ENCODE results near the gene TMEM269.

TMEM269 gene

GRCh38 chr1:42753070-42753469 lies 31.7 kb upstream of the TMEM269 start:
- no peak overlapping the region for H3K27ac ChIP-seq (ENCODE audit: extremely low read depth, low read depth, low read length)
- no peaks in the 10 kb centered on the region for H3K9me3 ChIP-seq (ENCODE audit: control insufficient read depth, insufficient read depth, low read depth, low read length)
- no peak overlapping the region for H3K4me3 ChIP-seq (ENCODE audit: low read depth, low read length)
- TF ChIP-seq ZNF610 (tag by site-specific recombination; IDR thresholded peaks at IDR 0.05; ENCODE audit: borderline replicate concordance), result no peak
- TF ChIP-seq ZNF362 (tag by site-specific recombination; IDR thresholded peaks at IDR 0.05), result no peak
- TF ChIP-seq ZNF600 (tag by site-specific recombination; IDR thresholded peaks at IDR 0.05), result no peak
- TF ChIP-seq ZBTB49 (tag by site-specific recombination; IDR thresholded peaks at IDR 0.05; ENCODE audit: low read depth), result no peak
- TF ChIP-seq ZNF366 (tag by site-specific recombination; conservative IDR thresholded peaks at IDR 0.05), result no peak
- no peak for TF ChIP-seq KLF16 (tag by site-specific recombination; IDR thresholded peaks at IDR 0.05)
- TF ChIP-seq ATF2 (tag by site-specific recombination; IDR thresholded peaks at IDR 0.05; ENCODE audit: low read depth), result no peak
- no peak for TF ChIP-seq HIC1 (tag by site-specific recombination; IDR thresholded peaks at IDR 0.05)
- TF ChIP-seq SP3 (tag by site-specific recombination; IDR thresholded peaks at IDR 0.05), result no peak
- TF ChIP-seq ZNF473 (tag by site-specific recombination; IDR thresholded peaks at IDR 0.05), result no peak
- TF ChIP-seq KLF1 (tag by site-specific recombination; IDR thresholded peaks at IDR 0.05), result no peak
- no peak for TF ChIP-seq ZNF398 (tag by site-specific recombination; IDR thresholded peaks at IDR 0.05)
- TF ChIP-seq ZNF501 (tag by site-specific recombination; IDR thresholded peaks at IDR 0.05), result no peak
- TF ChIP-seq ZIC2 (tag by site-specific recombination; IDR thresholded peaks at IDR 0.05), result no peak
- TF ChIP-seq ZNF660 (tag by site-specific recombination; IDR thresholded peaks at IDR 0.05), result no peak
- TF ChIP-seq ZNF311 (tag by site-specific recombination; IDR thresholded peaks at IDR 0.05; ENCODE audit: borderline replicate concordance), result no peak
- H3K4me1 ChIP-seq (ENCODE audit: control insufficient read depth, insufficient read depth, low read length), result no peaks in the 10 kb centered on the region
- ChIA-PET POLR2A (interaction anchor here (0.5 to 1.7 kb wide), 2 partner anchors 14 to 1320 kb away, joined by 3 to 9 read pairs; partner anchors contain the start of genes C1orf50 and P3H1), CTCF (no interaction called here)
- peaks cover 7 to 89% of the 10 kb centered on the region in 2 experiments for H3K36me3 ChIP-seq (ENCODE audit: control insufficient read depth in 2 of 2, insufficient read depth in 1 of 2, low read length in 2 of 2)
